Hepatocyte (in vitro differentiated cells): ENCODE measurements around the gene HERC6.

ENCODE experiments used
- EZH2 ChIP-seq: fragments of 200-600 bp; sonication (generic); IDR thresholded peaks from 2 replicates; pipeline ENCODE4 v1.6.1; 2016; ENCODE audit warnings: antibody characterized with exemption, mild to moderate bottlenecking, borderline replicate concordance
- EZH2phosphoT487 ChIP-seq: fragments of 200-600 bp; sonication (generic); IDR thresholded peaks from one replicate; pipeline ENCODE4 v1.6.1; 2018; ENCODE audit warnings: antibody characterized with exemption, mild to moderate bottlenecking, low read depth, moderate library complexity; ENCODE audit not compliant: unreplicated experiment, severe bottlenecking
- TF ChIP-seq, protein P1 (sequence below): fragments of 200-600 bp; sonication (generic); IDR thresholded peaks from 2 replicates; pipeline ENCODE4 v1.5.1; 2016; ENCODE audit warnings: antibody characterized with exemption, mild to moderate bottlenecking; ENCODE audit not compliant: poor library complexity

DNA sequence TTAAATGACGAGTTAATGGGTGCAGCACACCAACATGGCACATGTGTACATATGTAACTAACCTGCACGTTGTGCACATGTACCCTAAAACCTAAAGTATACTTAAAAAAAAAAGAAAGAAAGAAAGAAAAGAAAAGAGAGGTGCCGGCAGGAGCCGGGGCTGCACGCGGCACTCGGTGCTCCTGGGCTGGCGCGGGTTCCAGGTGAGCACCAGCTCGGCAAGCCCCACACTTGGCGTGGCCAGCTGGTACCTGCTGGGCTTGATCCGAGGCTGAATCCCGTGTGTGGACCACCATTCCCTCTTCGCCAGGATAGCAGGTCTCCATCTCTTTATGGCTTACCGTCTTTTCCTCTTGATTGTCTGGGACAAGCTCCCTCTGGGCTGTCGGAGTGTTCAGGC lies 17.9 kb upstream of the HERC6 start:
- TF ChIP-seq, protein P1, sequence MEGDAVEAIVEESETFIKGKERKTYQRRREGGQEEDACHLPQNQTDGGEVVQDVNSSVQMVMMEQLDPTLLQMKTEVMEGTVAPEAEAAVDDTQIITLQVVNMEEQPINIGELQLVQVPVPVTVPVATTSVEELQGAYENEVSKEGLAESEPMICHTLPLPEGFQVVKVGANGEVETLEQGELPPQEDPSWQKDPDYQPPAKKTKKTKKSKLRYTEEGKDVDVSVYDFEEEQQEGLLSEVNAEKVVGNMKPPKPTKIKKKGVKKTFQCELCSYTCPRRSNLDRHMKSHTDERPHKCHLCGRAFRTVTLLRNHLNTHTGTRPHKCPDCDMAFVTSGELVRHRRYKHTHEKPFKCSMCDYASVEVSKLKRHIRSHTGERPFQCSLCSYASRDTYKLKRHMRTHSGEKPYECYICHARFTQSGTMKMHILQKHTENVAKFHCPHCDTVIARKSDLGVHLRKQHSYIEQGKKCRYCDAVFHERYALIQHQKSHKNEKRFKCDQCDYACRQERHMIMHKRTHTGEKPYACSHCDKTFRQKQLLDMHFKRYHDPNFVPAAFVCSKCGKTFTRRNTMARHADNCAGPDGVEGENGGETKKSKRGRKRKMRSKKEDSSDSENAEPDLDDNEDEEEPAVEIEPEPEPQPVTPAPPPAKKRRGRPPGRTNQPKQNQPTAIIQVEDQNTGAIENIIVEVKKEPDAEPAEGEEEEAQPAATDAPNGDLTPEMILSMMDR: no peak
- TF ChIP-seq EZH2phosphoT487 (no peak), EZH2 (no peak)
